ENCODE data around the gene ECE1. TPM values are rescaled to one million over a fixed set of nuclear protein-coding genes. Genes with fewer than 3 reads are reported as not detected.

The ECE1 gene
- total and polyA plus RNA-seq, 9 of the 15 experiments (the other 6 are each of a cell fraction or from before 2014, with no cell fraction given) = 0.56 to 34.8 (median 11.0) TPM

GRCh38 chr1:21313203-21313885 lies 23.1 kb upstream of the ECE1 start (continued):
- TF ChIP-seq, protein P1, sequence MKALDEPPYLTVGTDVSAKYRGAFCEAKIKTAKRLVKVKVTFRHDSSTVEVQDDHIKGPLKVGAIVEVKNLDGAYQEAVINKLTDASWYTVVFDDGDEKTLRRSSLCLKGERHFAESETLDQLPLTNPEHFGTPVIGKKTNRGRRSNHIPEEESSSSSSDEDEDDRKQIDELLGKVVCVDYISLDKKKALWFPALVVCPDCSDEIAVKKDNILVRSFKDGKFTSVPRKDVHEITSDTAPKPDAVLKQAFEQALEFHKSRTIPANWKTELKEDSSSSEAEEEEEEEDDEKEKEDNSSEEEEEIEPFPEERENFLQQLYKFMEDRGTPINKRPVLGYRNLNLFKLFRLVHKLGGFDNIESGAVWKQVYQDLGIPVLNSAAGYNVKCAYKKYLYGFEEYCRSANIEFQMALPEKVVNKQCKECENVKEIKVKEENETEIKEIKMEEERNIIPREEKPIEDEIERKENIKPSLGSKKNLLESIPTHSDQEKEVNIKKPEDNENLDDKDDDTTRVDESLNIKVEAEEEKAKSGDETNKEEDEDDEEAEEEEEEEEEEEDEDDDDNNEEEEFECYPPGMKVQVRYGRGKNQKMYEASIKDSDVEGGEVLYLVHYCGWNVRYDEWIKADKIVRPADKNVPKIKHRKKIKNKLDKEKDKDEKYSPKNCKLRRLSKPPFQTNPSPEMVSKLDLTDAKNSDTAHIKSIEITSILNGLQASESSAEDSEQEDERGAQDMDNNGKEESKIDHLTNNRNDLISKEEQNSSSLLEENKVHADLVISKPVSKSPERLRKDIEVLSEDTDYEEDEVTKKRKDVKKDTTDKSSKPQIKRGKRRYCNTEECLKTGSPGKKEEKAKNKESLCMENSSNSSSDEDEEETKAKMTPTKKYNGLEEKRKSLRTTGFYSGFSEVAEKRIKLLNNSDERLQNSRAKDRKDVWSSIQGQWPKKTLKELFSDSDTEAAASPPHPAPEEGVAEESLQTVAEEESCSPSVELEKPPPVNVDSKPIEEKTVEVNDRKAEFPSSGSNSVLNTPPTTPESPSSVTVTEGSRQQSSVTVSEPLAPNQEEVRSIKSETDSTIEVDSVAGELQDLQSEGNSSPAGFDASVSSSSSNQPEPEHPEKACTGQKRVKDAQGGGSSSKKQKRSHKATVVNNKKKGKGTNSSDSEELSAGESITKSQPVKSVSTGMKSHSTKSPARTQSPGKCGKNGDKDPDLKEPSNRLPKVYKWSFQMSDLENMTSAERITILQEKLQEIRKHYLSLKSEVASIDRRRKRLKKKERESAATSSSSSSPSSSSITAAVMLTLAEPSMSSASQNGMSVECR (CRISPR knock-in tag; IDR thresholded peaks at IDR 0.05) = peak; percentile 30; the same call in 1 of the 2 replicates
- no peak for TF ChIP-seq PTTG1 (tag; IDR thresholded peaks at IDR 0.05; ENCODE audit: low read depth)
- TF ChIP-seq ZFP36 (IDR thresholded peaks at IDR 0.05; ENCODE audit: low read depth, low read length, partially characterized antibody) = peak; percentile 85
- TF ChIP-seq TRIM24 (IDR thresholded peaks at IDR 0.05) = no peak
- no peak for TF ChIP-seq POU5F1 (IDR thresholded peaks at IDR 0.05; ENCODE audit: borderline replicate concordance, low read depth, low read length, partially characterized antibody)
- no peak for TF ChIP-seq ELF2 (CRISPR knock-in tag; IDR thresholded peaks at IDR 0.05)
- TF ChIP-seq NR4A1 (CRISPR knock-in tag; IDR thresholded peaks at IDR 0.05) = no peak
- TF ChIP-seq NR4A1 (tag; IDR thresholded peaks at IDR 0.05) = no peak
- no peak for TF ChIP-seq ZZZ3 (IDR thresholded peaks at IDR 0.05)
- TF ChIP-seq PTBP1 (IDR thresholded peaks at IDR 0.05; ENCODE audit: low read depth, low read length) = peak; percentile 81; the same call in 1 of the 2 replicates
- peak; percentile 37 for TF ChIP-seq NFYB (IDR thresholded peaks at IDR 0.05; ENCODE audit: extremely low read depth, insufficient read length)
- TF ChIP-seq CBX1 (IDR thresholded peaks at IDR 0.05; ENCODE audit: low read depth) = peak; percentile 54; the same call in 1 of the 2 replicates
- TF ChIP-seq ADNP (tag; IDR thresholded peaks at IDR 0.05) = peak; percentile 73; the same call in 1 of the 2 replicates
- no peak for TF ChIP-seq ZNF197 (CRISPR knock-in tag; IDR thresholded peaks at IDR 0.05; ENCODE audit: low read depth)
- no peak for TF ChIP-seq GMEB1 (CRISPR knock-in tag; IDR thresholded peaks at IDR 0.05)
- no peak for TF ChIP-seq CGGBP1 (CRISPR knock-in tag; IDR thresholded peaks at IDR 0.05)
- TF ChIP-seq PHB (CRISPR knock-in tag; IDR thresholded peaks at IDR 0.05) = no peak
- TF ChIP-seq BCOR (IDR thresholded peaks at IDR 0.05) = peak; percentile 52; the same call in 1 of the 2 replicates
- no peak for TF ChIP-seq ZNF175 (CRISPR knock-in tag; IDR thresholded peaks at IDR 0.05; ENCODE audit: low read depth)
- TF ChIP-seq E2F3 (CRISPR knock-in tag; IDR thresholded peaks at IDR 0.05) = no peak
- no peak for TF ChIP-seq PRMT5 (CRISPR knock-in tag; IDR thresholded peaks at IDR 0.05)
- TF ChIP-seq RBM25 (IDR thresholded peaks at IDR 0.05; ENCODE audit: low read depth, low read length, severe bottlenecking) = peak; percentile 91
- no peak for TF ChIP-seq SNAPC5 (CRISPR knock-in tag; IDR thresholded peaks at IDR 0.05)
